Bronchial epithelial cell (primary cell): ENCODE data around the gene TMEM178A. TPM values are rescaled to one million over a fixed set of nuclear protein-coding genes. Genes with fewer than 3 reads are reported as not detected.

ENCODE experiments used
- DNase-seq: peaks from one replicate; pipeline ENCODE4 v3.0.0-alpha.2; 2010; ENCODE audit warnings: low read depth
- FAIRE-seq: peaks from 2 replicates; lab custom pipeline; 2011; peaks lifted over from hg19 to GRCh38; lab: Jason Lieb, UNC
- H3K27me3 ChIP-seq: 2 replicates; pipeline ENCODE4 v1.5.1; 2011; ENCODE audit warnings: low read length; ENCODE audit not compliant: control insufficient read depth, insufficient read depth
- H3K36me3 ChIP-seq: 2 replicates; pipeline ENCODE4 v1.5.1; 2011; ENCODE audit warnings: low read length; ENCODE audit not compliant: control insufficient read depth, insufficient read depth
- H3K4me3 ChIP-seq: 2 replicates; pipeline ENCODE4 v1.5.1; 2011; ENCODE audit warnings: mild to moderate bottlenecking, low read depth, low read length, control low read depth
- total RNA-seq: library from RNA; depleted of rRNA; stranded (reverse); fragments of >200 nt; gene quantifications from 2 replicates; pipeline ENCODE4 v1.2.1, GENCODE V29; 2014
- TF ChIP-seq, protein P1 (sequence below): IDR thresholded peaks from 2 replicates; pipeline ENCODE4 v1.5.1; 2011; ENCODE audit warnings: mild to moderate bottlenecking, moderate library complexity, low read length, control low read depth, inconsistent platforms; ENCODE audit not compliant: insufficient read depth, severe bottlenecking

TMEM178A gene
- total RNA-seq, 1 donor from 2014 or later = 0.26 TPM

DNA sequence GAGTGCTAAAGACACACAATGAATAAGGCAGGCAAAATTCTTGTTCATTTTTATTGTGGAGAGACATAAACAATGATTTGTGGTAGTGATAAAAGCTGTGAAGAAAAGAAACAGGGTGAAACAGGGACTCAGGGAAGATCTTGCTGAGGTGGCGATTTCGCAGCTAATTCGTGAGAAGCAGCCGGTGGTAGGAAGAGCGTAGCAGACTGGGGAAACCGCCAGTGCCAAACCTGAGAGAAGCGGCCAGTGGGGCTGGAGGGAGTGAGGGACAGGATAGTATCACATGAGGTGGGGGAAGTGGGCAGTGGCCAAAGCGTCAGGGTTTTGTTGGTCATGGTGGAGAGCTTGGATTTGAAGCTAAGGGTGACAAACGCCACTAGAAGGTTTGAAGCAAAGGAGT is 42.3 kb downstream of the TMEM178A start:
- no peaks in the 10 kb centered on the region for H3K27me3 ChIP-seq
- TF ChIP-seq, protein P1, sequence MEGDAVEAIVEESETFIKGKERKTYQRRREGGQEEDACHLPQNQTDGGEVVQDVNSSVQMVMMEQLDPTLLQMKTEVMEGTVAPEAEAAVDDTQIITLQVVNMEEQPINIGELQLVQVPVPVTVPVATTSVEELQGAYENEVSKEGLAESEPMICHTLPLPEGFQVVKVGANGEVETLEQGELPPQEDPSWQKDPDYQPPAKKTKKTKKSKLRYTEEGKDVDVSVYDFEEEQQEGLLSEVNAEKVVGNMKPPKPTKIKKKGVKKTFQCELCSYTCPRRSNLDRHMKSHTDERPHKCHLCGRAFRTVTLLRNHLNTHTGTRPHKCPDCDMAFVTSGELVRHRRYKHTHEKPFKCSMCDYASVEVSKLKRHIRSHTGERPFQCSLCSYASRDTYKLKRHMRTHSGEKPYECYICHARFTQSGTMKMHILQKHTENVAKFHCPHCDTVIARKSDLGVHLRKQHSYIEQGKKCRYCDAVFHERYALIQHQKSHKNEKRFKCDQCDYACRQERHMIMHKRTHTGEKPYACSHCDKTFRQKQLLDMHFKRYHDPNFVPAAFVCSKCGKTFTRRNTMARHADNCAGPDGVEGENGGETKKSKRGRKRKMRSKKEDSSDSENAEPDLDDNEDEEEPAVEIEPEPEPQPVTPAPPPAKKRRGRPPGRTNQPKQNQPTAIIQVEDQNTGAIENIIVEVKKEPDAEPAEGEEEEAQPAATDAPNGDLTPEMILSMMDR = no peak
- DNase-seq (no peak), FAIRE-seq (no peak)
- no peak overlapping the region for H3K4me3 ChIP-seq
- no peaks in the 10 kb centered on the region for H3K36me3 ChIP-seq

DNA sequence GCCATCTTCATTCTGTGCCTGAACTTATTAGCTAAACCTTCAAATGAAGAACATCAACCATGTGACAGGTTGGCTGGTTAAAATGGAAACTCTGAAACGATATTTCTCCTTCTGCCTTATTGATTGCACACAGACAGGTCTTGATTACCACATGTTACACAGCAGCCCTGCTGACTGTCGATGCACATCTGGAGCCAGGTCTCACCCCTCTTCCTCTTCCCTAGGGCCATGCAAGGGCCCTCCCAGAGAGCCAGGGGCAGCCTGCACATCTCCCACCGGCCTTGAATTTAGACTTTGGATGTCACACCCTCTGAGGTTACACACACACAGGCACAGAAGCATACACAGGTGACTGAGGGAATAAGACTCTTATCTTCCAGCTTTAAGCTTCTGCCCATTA is 45.1 kb downstream of the TMEM178A start:
- no peaks in the 10 kb centered on the region for H3K36me3 ChIP-seq
- TF ChIP-seq, protein P1 = no peak
- no peaks in the 10 kb centered on the region for H3K27me3 ChIP-seq
- no peak overlapping the region for H3K4me3 ChIP-seq
- no peak for DNase-seq
- FAIRE-seq = no peak

DNA sequence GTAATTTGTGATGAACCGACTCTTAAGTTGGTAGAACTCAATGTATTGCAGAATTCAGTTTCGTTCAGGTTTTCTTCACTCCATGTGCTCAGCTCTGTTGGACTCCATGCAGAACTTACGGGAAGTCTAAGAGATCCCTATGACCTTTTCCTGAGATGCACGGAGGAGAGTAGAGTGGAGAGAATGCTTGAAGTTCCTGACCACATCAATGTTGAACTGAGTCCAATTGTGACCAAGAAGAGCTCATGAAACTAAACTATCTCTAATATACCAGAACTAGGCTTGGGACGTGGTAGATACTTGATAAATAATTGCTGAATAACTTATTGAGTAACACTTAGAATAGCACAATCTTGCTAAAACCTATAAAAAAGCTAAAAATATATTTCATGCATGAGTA is 47.2 kb downstream of the TMEM178A start:
- DNase-seq (no peak), FAIRE-seq (no peak)
- no peak overlapping the region for H3K4me3 ChIP-seq
- no peaks in the 10 kb centered on the region for H3K36me3 ChIP-seq
- TF ChIP-seq, protein P1 = no peak
- no peaks in the 10 kb centered on the region for H3K27me3 ChIP-seq

DNA sequence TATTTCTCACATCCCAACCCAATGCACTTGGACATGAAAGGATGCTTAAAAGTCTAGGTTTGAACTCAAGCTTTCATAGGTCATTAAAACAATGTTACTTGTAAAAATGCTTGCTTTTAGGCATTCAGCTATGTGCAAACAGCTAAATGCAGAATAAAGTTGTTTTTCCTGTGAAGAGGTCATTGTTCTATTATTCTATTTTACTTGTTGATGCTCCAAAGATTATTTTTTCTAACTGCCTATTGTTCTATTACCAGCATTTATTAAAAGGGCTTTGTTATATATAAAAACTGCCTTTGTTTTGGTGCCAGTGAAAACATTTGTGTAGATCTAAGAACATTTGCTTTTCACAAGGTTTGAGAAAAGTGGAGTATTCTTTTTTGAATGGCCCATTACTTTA is 49.4 kb downstream of the TMEM178A start:
- TF ChIP-seq, protein P1 = no peak
- DNase-seq = no peak
- no peak for FAIRE-seq
- Histone ChIP-seq H3K36me3 (no peaks in the 10 kb centered on the region), H3K27me3 (no peaks in the 10 kb centered on the region), H3K4me3 (no peak overlapping the region)

DNA sequence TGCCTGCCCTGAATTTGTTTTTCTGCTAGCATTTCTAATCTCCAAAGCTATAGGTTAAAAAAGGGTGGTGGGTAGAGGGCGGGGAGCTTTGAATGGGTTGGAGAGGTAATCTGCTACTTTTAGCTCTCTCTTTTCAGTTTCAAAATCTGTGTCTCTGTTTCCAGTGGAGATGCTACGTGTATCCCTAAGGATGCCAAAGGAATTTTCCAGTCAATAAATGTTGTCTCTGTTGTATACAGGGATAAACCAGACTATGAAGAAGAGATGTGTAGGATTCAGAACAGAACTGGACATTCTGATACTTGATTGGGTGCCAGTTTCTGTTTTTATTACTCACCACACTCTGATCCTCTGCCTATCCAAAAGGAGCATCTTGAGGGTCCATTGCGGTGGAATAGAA is 50.1 kb downstream of the TMEM178A start:
- DNase-seq (no peak), FAIRE-seq (no peak)
- Histone ChIP-seq H3K4me3 (no peak overlapping the region), H3K27me3 (no peaks in the 10 kb centered on the region), H3K36me3 (no peaks in the 10 kb centered on the region)
- TF ChIP-seq, protein P1 = no peak

DNA sequence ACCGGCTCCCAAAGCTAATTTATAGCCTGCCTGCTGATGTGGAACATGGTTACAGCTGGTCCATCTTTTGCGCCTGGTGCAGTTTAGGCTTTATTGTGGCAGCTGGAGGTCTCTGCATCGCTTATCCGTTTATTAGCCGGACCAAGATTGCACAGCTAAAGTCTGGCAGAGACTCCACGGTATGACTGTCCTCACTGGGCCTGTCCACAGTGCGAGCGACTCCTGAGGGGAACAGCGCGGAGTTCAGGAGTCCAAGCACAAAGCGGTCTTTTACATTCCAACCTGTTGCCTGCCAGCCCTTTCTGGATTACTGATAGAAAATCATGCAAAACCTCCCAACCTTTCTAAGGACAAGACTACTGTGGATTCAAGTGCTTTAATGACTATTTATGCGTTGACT is 51.4 kb downstream of the TMEM178A start:
- Histone ChIP-seq H3K27me3 (no peaks in the 10 kb centered on the region), H3K36me3 (no peaks in the 10 kb centered on the region), H3K4me3 (no peak overlapping the region)
- DNase-seq (no peak), FAIRE-seq (no peak)
- TF ChIP-seq, protein P1 = no peak
